Psoas muscle (tissue), 8 donors: ENCODE results near the gene NR3C1. TPM values are rescaled to one million over a fixed set of nuclear protein-coding genes. Genes with fewer than 3 reads are reported as not detected.

Source experiments
- ATAC-seq, 4 donors: fragments of 200-7000 bp; cut with Tn5 transposase; one replicate each; pipeline ENCODE4 v1.9.1; 2020; ENCODE audit warnings: moderate library complexity in 3 of 4, mild to moderate bottlenecking in 2 of 4
- DNase-seq, 2 donors: peaks; one replicate each; pipeline ENCODE4 v3.0.0-alpha.2; 2020
- H3K27ac ChIP-seq: fragments of 200-600 bp; one replicate; pipeline ENCODE4 v1.8.0; 2022
- H3K27me3 ChIP-seq, 3 donors: fragments of 200-600 bp in 1 of 3; one replicate each; pipeline versions ENCODE4 v1.6.1 to v1.8.0; 2013 to 2022; ENCODE audit warnings: low read length in 2 of 3, mild to moderate bottlenecking in 2 of 3, moderate library complexity in 1 of 3; ENCODE audit not compliant: insufficient read depth in 3 of 3
- H3K36me3 ChIP-seq, 2 donors: fragments of 200-600 bp in 1 of 2; one replicate each; pipeline versions ENCODE4 v1.6.1 to v1.8.0; 2013 to 2022; ENCODE audit warnings: low read depth in 1 of 2, mild to moderate bottlenecking in 1 of 2, moderate library complexity in 1 of 2; ENCODE audit not compliant: insufficient read depth in 1 of 2
- H3K4me1 ChIP-seq: fragments of 200-600 bp; one replicate; pipeline ENCODE4 v1.8.0; 2022
- H3K4me3 ChIP-seq: fragments of 200-600 bp; one replicate; pipeline ENCODE4 v1.8.0; 2022; ENCODE audit warnings: mild to moderate bottlenecking
- H3K9me3 ChIP-seq: fragments of 200-600 bp; one replicate; pipeline ENCODE4 v1.8.0; 2022
- WGBS, 3 donors: extraction: QIAGEN DNeasy Blood & Tissue Kit; methylation state at CpG; one replicate each; pipeline versions ENCODE4 v1.1.6 to v1.1.7; 2013; 5-methylcytosine and 5-hydroxymethylcytosine counted together
- intact Hi-C, 2 donors: fragments of 100-400 bp; cut with DNase I; formaldehyde crosslinking; loops; one replicate each; pipeline versions ENCODE4 v1.11.0 to v1.14.2; 2022
- polyA plus RNA-seq, 3 donors: library from polyadenylated mRNA; stranded (reverse); fragments of 200-250 nt; gene quantifications; one replicate each; pipeline ENCODE4 v1.2.3, GENCODE V29; 2013
- total RNA-seq, 4 donors: library from RNA; stranded (reverse); fragmentation: NEBNext Ultra II Directional in 2 of 4; extraction: Animal tissue kit (Norgen Biotek cat#: 25700) in 2 of 4; gene quantifications; one replicate each; pipeline versions ENCODE4 v1.2.1 to v1.2.4, GENCODE V29; 2021 to 2023
- TF ChIP-seq, protein P1 (sequence below): fragments of 200-600 bp; IDR thresholded peaks from one replicate; pipeline ENCODE4 v1.8.0; 2022; ENCODE audit warnings: antibody characterized with exemption
- donor health status: healthy with polysubstance abuse.
- donor health status: DM: no; HTN: no; CAD: no; lungs with moderate emphysema.
- donor health status: Bipolar disorder and iron deficiency.
- donor health status: healthy.
- donor health status: DM: yes; HTN: yes; CAD: no.
- donor health status: DM: no; HTN: no; CAD: no.
- donor health status: DM: no; HTN: no; CAD: no.
- donor health status: DM: yes; HTN: yes; CAD: no.

Gene NR3C1
- total and polyA plus RNA-seq, 7 donors = 16.5 to 89.7 (median 55.8) TPM

DNA sequence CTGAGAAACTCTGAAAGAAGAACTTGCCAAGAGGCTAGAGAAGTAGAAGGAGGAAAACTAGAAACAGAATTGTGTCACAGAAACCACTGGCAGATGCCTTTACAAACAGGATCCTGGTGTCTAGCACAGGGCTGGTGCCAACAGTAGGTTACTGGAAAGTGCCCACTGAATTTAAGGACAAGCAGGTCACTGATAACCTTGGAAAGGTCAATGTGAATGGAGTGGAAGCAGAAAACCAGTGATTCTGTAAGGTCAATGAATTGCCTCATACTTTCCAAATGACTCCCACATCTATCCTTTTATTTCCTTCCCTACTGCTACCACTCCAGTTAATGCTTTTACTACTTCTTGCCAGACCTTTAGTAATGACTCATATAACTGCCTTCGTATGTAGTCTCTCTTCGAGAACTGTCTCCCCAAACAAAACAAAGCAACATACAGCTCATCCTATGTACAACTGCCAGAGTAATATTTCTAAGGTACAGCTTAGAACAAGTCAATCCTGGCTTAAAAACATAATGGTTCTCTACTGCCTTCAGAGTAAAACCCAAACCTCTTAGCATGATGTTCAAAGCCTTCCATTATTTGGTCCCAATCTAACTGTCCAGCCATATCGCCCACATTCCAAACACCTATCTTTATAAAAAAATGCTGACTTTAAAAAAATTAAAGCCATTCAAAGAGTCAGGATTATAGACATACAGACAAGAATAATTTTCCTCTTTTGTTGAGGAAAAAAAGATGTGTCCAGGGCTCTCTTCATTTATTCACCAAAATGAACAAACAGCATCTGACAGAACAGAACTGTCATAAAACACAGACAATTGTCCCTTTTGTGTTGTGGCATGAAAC lies 52.5 kb downstream of the NR3C1 start:
- Histone ChIP-seq H3K4me1 (peaks cover 99% of the 10 kb centered on the region), H3K27ac (peak overlapping the region; percentile 59)

DNA sequence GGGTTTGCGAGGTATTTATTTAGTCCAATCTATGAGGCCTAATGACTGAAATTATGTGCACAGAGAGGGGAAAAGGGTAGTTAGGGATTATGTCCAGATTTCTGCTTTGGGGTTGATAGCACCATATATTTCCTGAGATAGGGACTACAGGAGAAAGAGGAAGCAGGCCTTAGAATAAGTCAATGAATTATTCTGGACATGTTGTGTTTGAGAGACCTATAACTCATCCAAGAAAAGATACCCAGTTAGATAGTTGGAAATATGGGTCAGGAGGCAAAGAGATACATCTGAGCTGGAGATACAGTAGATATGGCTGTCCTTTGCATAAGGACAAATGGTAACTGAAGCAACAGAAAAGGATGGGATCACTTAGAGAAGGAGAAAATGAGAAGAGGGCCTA lies 53.1 kb downstream of the NR3C1 start:
- Histone ChIP-seq H3K36me3 (no peaks in the 10 kb centered on the region), H3K4me3 (no peak overlapping the region), H3K9me3 (no peaks in the 10 kb centered on the region), H3K27me3 (no peaks in the 10 kb centered on the region), H3K4me1 (peaks cover 98% of the 10 kb centered on the region), H3K27ac (peak overlapping the region; percentile 59)
- WGBS, 3 donors = 97 to 98% (median 97%) methylated on average over 1 of the region's 1 CpG
- TF ChIP-seq, protein P1, sequence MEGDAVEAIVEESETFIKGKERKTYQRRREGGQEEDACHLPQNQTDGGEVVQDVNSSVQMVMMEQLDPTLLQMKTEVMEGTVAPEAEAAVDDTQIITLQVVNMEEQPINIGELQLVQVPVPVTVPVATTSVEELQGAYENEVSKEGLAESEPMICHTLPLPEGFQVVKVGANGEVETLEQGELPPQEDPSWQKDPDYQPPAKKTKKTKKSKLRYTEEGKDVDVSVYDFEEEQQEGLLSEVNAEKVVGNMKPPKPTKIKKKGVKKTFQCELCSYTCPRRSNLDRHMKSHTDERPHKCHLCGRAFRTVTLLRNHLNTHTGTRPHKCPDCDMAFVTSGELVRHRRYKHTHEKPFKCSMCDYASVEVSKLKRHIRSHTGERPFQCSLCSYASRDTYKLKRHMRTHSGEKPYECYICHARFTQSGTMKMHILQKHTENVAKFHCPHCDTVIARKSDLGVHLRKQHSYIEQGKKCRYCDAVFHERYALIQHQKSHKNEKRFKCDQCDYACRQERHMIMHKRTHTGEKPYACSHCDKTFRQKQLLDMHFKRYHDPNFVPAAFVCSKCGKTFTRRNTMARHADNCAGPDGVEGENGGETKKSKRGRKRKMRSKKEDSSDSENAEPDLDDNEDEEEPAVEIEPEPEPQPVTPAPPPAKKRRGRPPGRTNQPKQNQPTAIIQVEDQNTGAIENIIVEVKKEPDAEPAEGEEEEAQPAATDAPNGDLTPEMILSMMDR = no peak
- no peak for DNase-seq
- intact Hi-C loops = loop anchor here in 1 of 2 donors (5.0 kb wide), 1 partner anchor 37 kb away; no protein-coding TSS in a partner anchor
- no peak for ATAC-seq

More for the DNA sequence above, 52.5 kb downstream of the NR3C1 start:
- 50 to 64% (median 55%) methylated on average over 3 of the region's 3 CpGs for WGBS, 3 donors
- H3K27me3 ChIP-seq = no peaks in the 10 kb centered on the region
- intact Hi-C loops = loop anchor here in 1 of 2 donors (5.0 kb wide), 1 partner anchor 36 kb away; no protein-coding TSS in a partner anchor
- no peaks in the 10 kb centered on the region for H3K36me3 ChIP-seq
- TF ChIP-seq, protein P1 = no peak
- no peak overlapping the region for H3K4me3 ChIP-seq
- DNase-seq = no peak
- no peaks in the 10 kb centered on the region for H3K9me3 ChIP-seq
- peak in 3 of 4 donors; percentile 34 to 49 (median 42) for ATAC-seq

GRCh38 chr5:143349177-143349576 lies 54.3 kb downstream of the NR3C1 start:
- Histone ChIP-seq H3K4me3 (no peak overlapping the region), H3K4me1 (peaks cover 90% of the 10 kb centered on the region), H3K27me3 (no peaks in the 10 kb centered on the region), H3K36me3 (no peaks in the 10 kb centered on the region), H3K9me3 (no peaks in the 10 kb centered on the region), H3K27ac (peak overlapping the region; percentile 59)
- DNase-seq (no peak), ATAC-seq (peak in 3 of 4 donors; percentile 14 to 43 (median 15))
- TF ChIP-seq, protein P1 = no peak
- intact Hi-C loops = no loop called here

- H3K36me3 ChIP-seq = no peaks in the 10 kb centered on the region
- WGBS, 3 donors = 16 to 30% (median 23%) methylated on average over 3 of the region's 3 CpGs
- no peaks in the 10 kb centered on the region for H3K27me3 ChIP-seq
- intact Hi-C loops = no loop called here
- ATAC-seq = peak in 2 of 4 donors; percentile 27 to 40
- DNase-seq = no peak
- no peaks in the 10 kb centered on the region for H3K9me3 ChIP-seq
- TF ChIP-seq, protein P1 = no peak
- H3K4me1 ChIP-seq = peaks cover 90% of the 10 kb centered on the region
- peak overlapping the region; percentile 59 for H3K27ac ChIP-seq
- no peak overlapping the region for H3K4me3 ChIP-seq
These were observed 55.7 kb downstream of the NR3C1 start for GRCh38 chr5:143347698-143348344.
